A549 (cell line): ENCODE measurements around the gene PLRG1. TPM values are rescaled to one million over a fixed set of nuclear protein-coding genes. Genes with fewer than 3 reads are reported as not detected.
A peak's percentile ranks its signal among the peaks of the same experiment; 100 is the strongest.
"Not testable (repeated sequence)": the region's sequence is repeated elsewhere in the genome, so short reads cannot be mapped to it uniquely, and the experiment has no call there.

Experiments used
- ATAC-seq, 2 experiments: fragments of 200-7000 bp in 1 of 2; fragments of >200 bp in 1 of 2; cut with Nextera tagmentation in 1 of 2; cut with Tn5 transposase in 1 of 2; 3 replicates each; pipeline versions ENCODE4 v1.8.0 to v1.9.1; 2018 to 2020; ENCODE audit warnings: mild to moderate bottlenecking in 1 of 2, moderate library complexity in 1 of 2
- CTCF ChIA-PET: fragments of 300-600 bp; sonication (Branson Sonifier 250); formaldehyde crosslinking; extraction: SDS; loops from one replicate; lab custom pipeline; 2021; ENCODE audit warnings: antibody characterized with exemption, inconsistent platforms; lab: Yijun Ruan, JAX
- POLR2A ChIA-PET: fragments of 350-600 bp; formaldehyde crosslinking; extraction: SDS; loops from one replicate; lab custom pipeline; 2021; ENCODE audit warnings: antibody characterized with exemption, inconsistent platforms; lab: Yijun Ruan, JAX
- DNase-seq, 2 experiments: peaks; one replicate each; pipeline versions ENCODE4 v3.0.0 to v3.0.0-alpha.2; 2011 to 2016; ENCODE audit warnings: low read depth in 1 of 2, low spot score in 1 of 2
- FAIRE-seq: peaks from 2 replicates; lab custom pipeline; 2011; peaks lifted over from hg19 to GRCh38; lab: Jason Lieb, UNC
- H3K27ac ChIP-seq, 2 experiments: fragments of >200 bp; sonication (Bioruptor Twin); formaldehyde crosslinking; 3 replicates each; pipeline ENCODE4 v1.5.1; 2016 to 2017
- H3K4me1 ChIP-seq: fragments of >200 bp; sonication (Bioruptor Twin); formaldehyde crosslinking; 3 replicates; pipeline ENCODE4 v1.6.1; 2016
- H3K4me2 ChIP-seq: fragments of >200 bp; sonication (Bioruptor Twin); formaldehyde crosslinking; 3 replicates; pipeline ENCODE4 v1.6.1; 2016
- H3K4me3 ChIP-seq: fragments of >200 bp; sonication (Bioruptor Twin); formaldehyde crosslinking; 3 replicates; pipeline ENCODE4 v1.5.1; 2016
- H3K9me3 ChIP-seq: fragments of >200 bp; sonication (Bioruptor Twin); formaldehyde crosslinking; 3 replicates; pipeline ENCODE4 v1.6.1; 2016
- CBX2 ChIP-seq: fragments of 200-600 bp; sonication (generic); IDR thresholded peaks from 2 replicates; pipeline ENCODE4 v1.6.1; 2016; ENCODE audit warnings: low read depth, mild to moderate bottlenecking, borderline replicate concordance
- CEBPB ChIP-seq, 2 experiments: fragments of >200 bp in 1 of 2; sonication (Bioruptor Twin) in 1 of 2; formaldehyde crosslinking in 1 of 2; IDR thresholded peaks; 2 replicates each; pipeline ENCODE4 v1.6.1; 2012 to 2016
- CHD4 ChIP-seq: fragments of 200-600 bp; sonication (generic); IDR thresholded peaks from 2 replicates; pipeline ENCODE4 v1.6.1; 2016; ENCODE audit warnings: antibody characterized with exemption, mild to moderate bottlenecking, borderline replicate concordance
- ELK1 ChIP-seq: fragments of 150-350 bp; IDR thresholded peaks from 2 replicates; pipeline ENCODE4 v1.6.1; 2014; ENCODE audit warnings: low read depth, mild to moderate bottlenecking, low read length
- EP300 ChIP-seq, 2 experiments: fragments of >200 bp; sonication (Bioruptor Twin); formaldehyde crosslinking; IDR thresholded peaks; 2 replicates in 1 of 2; 3 replicates in 1 of 2; pipeline ENCODE4 v1.6.1; 2016 to 2017
- ESRRA ChIP-seq: fragments of 150-350 bp; IDR thresholded peaks from 2 replicates; pipeline ENCODE4 v1.6.1; 2014; ENCODE audit warnings: mild to moderate bottlenecking, low read length, borderline replicate concordance
- FOSL2 ChIP-seq, 2 experiments: fragments of 450-650 bp in 1 of 2; fragments of >200 bp in 1 of 2; sonication (Bioruptor Twin) in 1 of 2; formaldehyde crosslinking; IDR thresholded peaks; 2 replicates each; pipeline versions ENCODE4 v1.5.0 to v1.6.1; 2016 to 2020; ENCODE audit warnings: mild to moderate bottlenecking in 1 of 2, moderate library complexity in 1 of 2
- GATA3 ChIP-seq: IDR thresholded peaks from 2 replicates; pipeline ENCODE4 v1.6.1; 2012; ENCODE audit warnings: borderline replicate concordance
- JUN ChIP-seq, 2 experiments: fragments of >200 bp; sonication (Bioruptor Twin); formaldehyde crosslinking; IDR thresholded peaks; 2 replicates in 1 of 2; 3 replicates in 1 of 2; pipeline ENCODE4 v1.6.1; 2016 to 2017
- JUNB ChIP-seq: fragments of >200 bp; sonication (Bioruptor Twin); formaldehyde crosslinking; IDR thresholded peaks from 2 replicates; pipeline ENCODE4 v1.6.1; 2016
- KDM1A ChIP-seq: fragments of 200-600 bp; sonication (generic); IDR thresholded peaks from 2 replicates; pipeline ENCODE4 v1.6.1; 2016; ENCODE audit warnings: low read depth, mild to moderate bottlenecking
- MAFK ChIP-seq: fragments of 450-650 bp; IDR thresholded peaks from 2 replicates; pipeline ENCODE4 v1.6.1; 2014; ENCODE audit not compliant: partially characterized antibody
- MAX ChIP-seq: IDR thresholded peaks from 2 replicates; pipeline ENCODE4 v1.6.1; 2012
- RAD21 ChIP-seq, 2 experiments: fragments of >200 bp in 1 of 2; sonication (Bioruptor Twin) in 1 of 2; formaldehyde crosslinking in 1 of 2; IDR thresholded peaks in 1 of 2; conservative IDR thresholded peaks in 1 of 2; 2 replicates in 1 of 2; 3 replicates in 1 of 2; pipeline ENCODE4 v1.6.1; 2012 to 2018; ENCODE audit warnings: inconsistent platforms in 1 of 2
- RCOR1 ChIP-seq: fragments of 150-350 bp; IDR thresholded peaks from 2 replicates; pipeline ENCODE4 v1.6.1; 2014; ENCODE audit warnings: antibody characterized with exemption, low read length, low read depth
- RNF2 ChIP-seq: fragments of 200-600 bp; sonication (generic); IDR thresholded peaks from 2 replicates; pipeline ENCODE4 v1.6.1; 2016; ENCODE audit warnings: low read depth, mild to moderate bottlenecking, antibody characterized with exemption, moderate library complexity, borderline replicate concordance
- SMC3 ChIP-seq: fragments of >200 bp; sonication (Bioruptor Twin); formaldehyde crosslinking; IDR thresholded peaks from 3 replicates; pipeline ENCODE4 v1.6.1; 2018; ENCODE audit warnings: inconsistent platforms
- TP53 ChIP-seq: fragments of 250-450 bp; sonication (Bioruptor Pico); IDR thresholded peaks from 2 replicates; pipeline ENCODE4 v1.5.0; 2021; ENCODE audit warnings: mild to moderate bottlenecking, moderate library complexity
- ZC3H11A ChIP-seq: fragments of 450-650 bp; IDR thresholded peaks from 2 replicates; pipeline ENCODE4 v1.6.1; 2014; ENCODE audit warnings: antibody characterized with exemption, mild to moderate bottlenecking
- ZSCAN20 ChIP-seq: fragments of 250-450 bp; sonication (Bioruptor Pico); IDR thresholded peaks from 2 replicates; pipeline ENCODE4 v1.8.0; 2022; ENCODE audit warnings: mild to moderate bottlenecking, moderate library complexity
- WGBS: methylation state at CpG from one replicate; pipeline ENCODE4 v1.1.6; 2017; ENCODE audit errors: missing lambda C conversion rate; 5-methylcytosine and 5-hydroxymethylcytosine counted together
- polyA plus RNA-seq, 4 experiments: library from polyadenylated mRNA; depleted of rRNA in 3 of 4; stranded (reverse); fragments of >200 nt; fragmentation: RNase III in 1 of 4; extraction: RNeasy Plus Mini Kit Qiagen cat#74134 plus additional on column Dnase treatment in 1 of 4; gene quantifications; 2 replicates in 3 of 4; 3 replicates in 1 of 4; pipeline ENCODE4 v1.2.3, GENCODE V29; 2011 to 2017
- TF ChIP-seq, protein P1 (sequence below): fragments of >200 bp; sonication (Bioruptor Twin); formaldehyde crosslinking; IDR thresholded peaks from 2 replicates; pipeline ENCODE4 v1.6.1; 2016
- TF ChIP-seq, protein P2 (sequence below): IDR thresholded peaks from 2 replicates; pipeline ENCODE4 v1.6.1; 2012
- TF ChIP-seq, protein P3 (sequence below): fragments of >200 bp; sonication (Bioruptor Twin); formaldehyde crosslinking; IDR thresholded peaks from 3 replicates; pipeline ENCODE4 v1.6.1; 2016

PLRG1 gene
- polyA plus RNA-seq, 2 of the 4 experiments (the other 2 are of a cell fraction), result 50.4 to 123 TPM

DNA sequence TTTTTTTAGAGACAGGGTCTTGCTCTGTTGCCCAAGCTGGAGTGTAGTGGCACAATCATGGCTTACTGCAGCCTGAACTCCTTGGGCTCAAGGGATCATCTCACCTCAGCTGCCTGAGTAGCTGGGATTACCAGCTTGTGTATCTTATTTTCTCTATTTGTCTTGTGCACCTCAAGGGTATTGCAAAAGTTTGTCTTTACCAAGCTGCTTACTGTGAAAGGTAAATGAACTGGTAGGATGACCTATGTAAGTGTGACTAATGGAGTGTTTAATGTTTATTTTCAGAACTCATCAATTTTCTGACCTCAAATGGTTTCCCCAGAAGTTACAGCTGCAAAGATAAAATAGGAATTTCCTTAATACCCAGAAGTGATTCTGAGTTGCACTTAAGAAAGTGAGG lies 45.6 kb upstream of the PLRG1 start:
- CTCF ChIA-PET, result interaction anchor here (1.3 to 3.1 kb wide), 2 partner anchors 27 to 36 kb away, joined by 4 to 12 read pairs; no protein-coding TSS in a partner anchor
- Histone ChIP-seq H3K9me3 (no peaks in the 10 kb centered on the region), H3K27ac (peak overlapping the region in 1 of 2 experiments; percentile 71; a peak in 3 of 6 replicates), H3K4me3 (no peak overlapping the region)
- POLR2A ChIA-PET, result interaction anchor here (0.6 kb wide), 2 partner anchors 18 to 31 kb away, joined by 3 to 6 read pairs; no protein-coding TSS in a partner anchor
- ATAC-seq, result peak; percentile 71 to 85; a peak in 5 of 6 replicates
- TF ChIP-seq MAX, result peak; percentile 44; the same call in 1 of the 2 replicates
- TF ChIP-seq MAFK, result peak; percentile 10
- no peak for TF ChIP-seq KDM1A
- no peak for TF ChIP-seq RNF2
- no peak for TF ChIP-seq TP53 (CRISPR knock-in tag)
- TF ChIP-seq CBX2, result no peak
- no peak for TF ChIP-seq ESRRA
- peak; percentile 18 to 49; a peak in 2 of 5 replicates for TF ChIP-seq RAD21 (conservative IDR thresholded peaks at IDR 0.05 in 1 of 2, IDR thresholded peaks at IDR 0.05 in 1 of 2)
- TF ChIP-seq ZSCAN20 (CRISPR knock-in tag), result no peak
- TF ChIP-seq, protein P1, sequence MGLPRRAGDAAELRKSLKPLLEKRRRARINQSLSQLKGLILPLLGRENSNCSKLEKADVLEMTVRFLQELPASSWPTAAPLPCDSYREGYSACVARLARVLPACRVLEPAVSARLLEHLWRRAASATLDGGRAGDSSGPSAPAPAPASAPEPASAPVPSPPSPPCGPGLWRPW, result peak; percentile 63
- no peak for TF ChIP-seq ELK1
- no peak for TF ChIP-seq ZC3H11A
- TF ChIP-seq CEBPB (IDR thresholded peaks at IDR 0.05), result peak; percentile 90 to 96
- TF ChIP-seq CHD4, result no peak
- peak; percentile 46; the same call in 1 of the 2 replicates for TF ChIP-seq FOSL2 (IDR thresholded peaks at IDR 0.05)
- TF ChIP-seq FOSL2 (CRISPR knock-in tag; IDR thresholded peaks at IDR 0.05), result peak; percentile 87
- peak; percentile 81 to 87 for TF ChIP-seq JUN (IDR thresholded peaks at IDR 0.05)
- TF ChIP-seq SMC3, result peak; percentile 41
- TF ChIP-seq, protein P2, sequence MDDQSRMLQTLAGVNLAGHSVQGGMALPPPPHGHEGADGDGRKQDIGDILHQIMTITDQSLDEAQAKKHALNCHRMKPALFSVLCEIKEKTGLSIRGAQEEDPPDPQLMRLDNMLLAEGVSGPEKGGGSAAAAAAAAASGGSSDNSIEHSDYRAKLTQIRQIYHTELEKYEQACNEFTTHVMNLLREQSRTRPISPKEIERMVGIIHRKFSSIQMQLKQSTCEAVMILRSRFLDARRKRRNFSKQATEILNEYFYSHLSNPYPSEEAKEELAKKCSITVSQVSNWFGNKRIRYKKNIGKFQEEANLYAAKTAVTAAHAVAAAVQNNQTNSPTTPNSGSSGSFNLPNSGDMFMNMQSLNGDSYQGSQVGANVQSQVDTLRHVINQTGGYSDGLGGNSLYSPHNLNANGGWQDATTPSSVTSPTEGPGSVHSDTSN, result 0 out of 2 replicates have a peak, but pooled peaks have one; percentile 26
- TF ChIP-seq JUNB, result peak; percentile 85
- no peak for TF ChIP-seq RCOR1
- TF ChIP-seq GATA3, result peak; percentile 92
- TF ChIP-seq, protein P3, sequence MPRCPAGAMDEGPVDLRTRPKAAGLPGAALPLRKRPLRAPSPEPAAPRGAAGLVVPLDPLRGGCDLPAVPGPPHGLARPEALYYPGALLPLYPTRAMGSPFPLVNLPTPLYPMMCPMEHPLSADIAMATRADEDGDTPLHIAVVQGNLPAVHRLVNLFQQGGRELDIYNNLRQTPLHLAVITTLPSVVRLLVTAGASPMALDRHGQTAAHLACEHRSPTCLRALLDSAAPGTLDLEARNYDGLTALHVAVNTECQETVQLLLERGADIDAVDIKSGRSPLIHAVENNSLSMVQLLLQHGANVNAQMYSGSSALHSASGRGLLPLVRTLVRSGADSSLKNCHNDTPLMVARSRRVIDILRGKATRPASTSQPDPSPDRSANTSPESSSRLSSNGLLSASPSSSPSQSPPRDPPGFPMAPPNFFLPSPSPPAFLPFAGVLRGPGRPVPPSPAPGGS, result peak; percentile 68; the same call in 2 of the 3 replicates
- peak; percentile 83 to 87; a peak in 4 of 5 replicates for TF ChIP-seq EP300 (IDR thresholded peaks at IDR 0.05)
- TF ChIP-seq, all 56 proteins: peak for 13
- Histone ChIP-seq H3K4me1 (peaks cover 72% of the 10 kb centered on the region), H3K4me2 (peak overlapping the region; percentile 74)
- no peak for FAIRE-seq
- peak in 1 of 2 experiments; percentile 92 for DNase-seq

- not testable (repeated sequence) for FAIRE-seq
- 91% methylated on average over 3 of the region's 3 CpGs for WGBS
- CTCF ChIA-PET, result interaction anchor here (1.4 to 3.1 kb wide), 2 partner anchors 24 to 35 kb away, joined by 4 to 12 read pairs; no protein-coding TSS in a partner anchor
Measured at GRCh38 chr4:154594343-154594742, 44.1 kb upstream of the PLRG1 start.

More at GRCh38 chr4:154594343-154594742, 44.1 kb upstream of the PLRG1 start:
- ATAC-seq, H3K4me3 ChIP-seq, POLR2A ChIA-PET, H3K9me3 ChIP-seq, H3K4me2 ChIP-seq, DNase-seq: not testable (repeated sequence)
- peaks cover 79% of the 10 kb centered on the region for H3K4me1 ChIP-seq
- peak overlapping the region; percentile 71; a peak in 5 of 6 replicates for H3K27ac ChIP-seq
